Measurements from ENCODE around the gene CCDC59. TPM values are rescaled to one million over a fixed set of nuclear protein-coding genes. Genes with fewer than 3 reads are reported as not detected.

The CCDC59 gene
- total RNA-seq, 1 donor from 2014 or later: 39.8 TPM

DNA sequence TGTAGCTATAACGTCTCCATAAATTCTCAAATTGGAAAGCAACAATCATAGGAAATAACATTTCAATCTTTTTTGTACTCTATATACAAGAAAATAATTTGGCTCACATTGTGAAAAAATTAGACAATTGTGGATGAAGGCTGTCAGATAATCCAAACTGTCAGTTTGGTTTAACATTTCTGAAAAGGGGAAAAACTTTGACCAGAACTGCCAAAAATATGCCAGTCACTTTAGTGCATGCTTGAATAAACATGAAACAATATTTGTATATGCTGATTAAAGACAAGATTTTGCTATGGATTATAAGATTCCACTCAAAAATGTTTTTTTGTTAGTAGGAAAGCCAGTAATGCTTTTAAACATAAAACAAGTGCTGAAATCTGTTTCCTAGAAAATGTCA lies 38.9 kb downstream of the CCDC59 start:
- Mint-ChIP-seq H3K27ac (ENCODE audit: unreplicated experiment) (no peak overlapping the region), H3K9me3 (no peaks in the 10 kb centered on the region), H3K36me3 (ENCODE audit: low read depth) (no peaks in the 10 kb centered on the region), H3K27me3 (ENCODE audit: low read depth) (peaks cover 12% of the 10 kb centered on the region), H3K4me3 (no peak overlapping the region), H3K4me1 (peaks cover 2% of the 10 kb centered on the region)
- TF ChIP-seq CTCF (conservative IDR thresholded peaks at IDR 0.05): no peak
- no peak for DNase-seq (ENCODE audit: low read depth, low spot score)

DNA sequence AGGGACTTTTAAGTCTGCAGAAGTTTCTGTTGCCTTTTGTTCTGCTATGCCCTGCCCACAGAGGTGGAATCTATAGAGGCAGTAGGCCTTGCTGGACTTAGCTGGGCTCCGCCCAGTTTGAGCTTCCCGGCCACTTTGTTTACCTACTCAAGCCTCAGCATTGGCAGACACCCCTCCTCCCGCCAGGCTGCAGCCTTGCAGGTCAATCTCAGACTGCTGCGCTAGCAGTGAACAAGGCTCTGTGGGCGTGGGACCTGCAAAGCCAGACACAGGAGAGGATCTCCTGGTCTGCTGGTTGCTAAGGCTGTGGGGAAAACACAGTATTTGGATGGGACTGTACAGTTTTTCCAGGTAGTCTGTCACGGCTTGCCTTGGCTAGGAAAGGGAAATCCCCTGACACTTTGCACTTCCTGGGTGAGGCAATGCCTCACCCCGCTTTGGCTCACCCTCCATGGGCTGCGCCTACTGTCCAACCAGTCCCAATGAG lies 43.7 kb downstream of the CCDC59 start:
- peak; percentile 2 for DNase-seq (ENCODE audit: low read depth, low spot score)
- peaks cover 8% of the 10 kb centered on the region for H3K9me3 Mint-ChIP-seq
- H3K27me3 Mint-ChIP-seq (ENCODE audit: low read depth): peaks cover 12% of the 10 kb centered on the region
- TF ChIP-seq CTCF (conservative IDR thresholded peaks at IDR 0.05): no peak
- no peak overlapping the region for H3K4me3 Mint-ChIP-seq
- H3K27ac Mint-ChIP-seq (ENCODE audit: unreplicated experiment): no peak overlapping the region
- H3K36me3 Mint-ChIP-seq (ENCODE audit: low read depth): peaks cover 2% of the 10 kb centered on the region
- H3K4me1 Mint-ChIP-seq: peaks cover 5% of the 10 kb centered on the region

Other genes starting within 250 kb of the CCDC59 start
- 7.3 and 8.0 TPM in 2 replicates for gene METTL25, start 142 bp upstream of the CCDC59 start, total RNA-seq

Data from neural crest cell (in vitro differentiated cells).